Activated effector memory CD4-positive, alpha-beta T cell treated with Interleukin-2 at 50 U/mL for 16 hours (primary cell): ENCODE measurements around the gene MYOF.
"Not testable (repeated sequence)": the region's sequence is repeated elsewhere in the genome, so short reads cannot be mapped to it uniquely, and the experiment has no call there.

Experiments
- DNase-seq: peaks from one replicate; pipeline ENCODE4 v3.0.0-alpha.2; 2020

The MYOF gene

DNA sequence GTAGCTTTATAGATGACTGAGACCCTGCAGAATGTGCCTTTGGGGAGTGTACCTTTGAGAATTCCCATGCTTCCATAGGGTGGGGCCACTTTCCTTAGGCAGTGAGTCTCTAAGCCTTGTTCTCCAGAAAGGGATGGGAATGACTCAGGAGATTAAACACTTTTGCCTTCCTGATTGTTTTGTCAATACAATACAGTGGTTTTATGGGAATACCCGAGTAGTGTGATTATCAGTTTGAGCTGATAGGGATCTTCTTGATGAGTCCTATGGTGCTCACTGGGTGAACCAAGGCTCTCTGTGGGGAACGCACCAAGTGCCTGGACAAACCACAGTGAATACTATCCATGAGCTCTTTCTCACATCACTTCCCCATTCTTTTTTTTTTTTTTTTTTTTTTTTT is 6.3 kb downstream of the MYOF start:
- DNase-seq: no peak

DNA sequence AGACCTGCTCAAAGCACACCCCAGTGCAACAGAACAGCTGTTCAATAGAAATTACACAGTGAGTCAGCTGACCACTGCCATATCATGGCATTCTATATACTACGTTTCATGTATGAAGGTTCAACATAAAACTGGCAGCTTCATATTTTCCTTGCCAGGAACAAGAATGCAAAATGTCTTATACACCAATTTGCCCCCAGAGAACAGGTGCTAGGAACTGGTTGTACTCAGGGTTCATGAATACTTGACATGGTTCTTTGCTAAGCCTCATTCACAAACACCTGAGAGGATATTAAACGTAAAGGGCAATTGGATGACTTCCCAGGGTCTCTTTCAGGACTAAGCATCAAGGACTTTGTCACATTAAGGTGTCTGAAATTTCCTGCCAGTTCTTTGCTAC is 6.9 kb downstream of the MYOF start:
- no peak for DNase-seq

DNA sequence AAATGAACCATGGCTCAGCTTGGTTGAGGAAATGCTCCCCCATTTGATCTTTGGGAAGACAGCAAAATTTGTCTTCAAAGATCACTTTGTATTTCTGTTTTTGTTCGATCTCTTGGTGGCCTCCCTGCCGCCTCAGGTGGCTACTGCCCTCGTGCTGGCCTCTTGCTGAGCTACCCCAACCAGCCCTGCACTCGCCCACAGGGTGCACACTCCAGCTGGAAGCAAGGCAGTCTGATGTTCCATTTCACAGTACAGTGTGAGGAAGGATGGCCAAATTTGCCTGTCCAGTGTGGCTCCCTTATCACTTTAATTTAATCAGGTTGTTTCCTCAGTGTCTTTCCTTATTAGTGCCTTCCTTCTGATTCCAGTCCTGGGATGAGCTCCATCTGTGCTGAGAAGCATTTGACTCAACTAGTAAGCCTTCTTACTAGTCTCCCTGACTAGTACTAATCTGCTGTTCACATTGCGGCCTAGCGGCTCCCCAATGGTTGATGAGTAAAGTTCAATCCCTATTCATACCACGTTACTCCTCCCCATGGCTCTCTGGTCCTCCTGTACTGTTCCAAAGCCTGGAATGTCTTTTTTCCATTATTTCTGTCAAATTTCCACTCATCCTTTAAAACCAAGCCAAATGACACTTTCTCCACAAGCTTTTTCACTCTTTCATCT is 8.2 kb downstream of the MYOF start:
- no peak for DNase-seq

DNA sequence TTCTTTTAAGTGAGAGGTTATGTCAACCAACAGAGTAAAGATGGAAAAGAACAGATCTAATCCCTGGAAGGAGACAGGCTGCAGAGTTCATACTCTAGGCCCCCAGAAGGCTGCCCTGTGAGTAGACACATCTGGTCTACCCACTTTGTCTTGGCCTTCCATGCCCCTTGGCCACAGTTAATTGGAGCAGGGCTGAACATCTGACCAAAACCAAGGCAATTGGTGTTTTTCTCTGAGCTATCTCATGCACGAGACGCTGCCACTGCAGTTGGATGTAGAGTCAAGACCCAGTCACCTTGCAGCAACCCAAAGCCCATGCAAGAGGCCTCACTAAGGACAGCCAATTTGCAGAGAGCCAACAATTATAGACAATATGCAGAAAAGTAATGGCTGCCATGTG is 9.0 kb downstream of the MYOF start:
- DNase-seq: no peak

DNA sequence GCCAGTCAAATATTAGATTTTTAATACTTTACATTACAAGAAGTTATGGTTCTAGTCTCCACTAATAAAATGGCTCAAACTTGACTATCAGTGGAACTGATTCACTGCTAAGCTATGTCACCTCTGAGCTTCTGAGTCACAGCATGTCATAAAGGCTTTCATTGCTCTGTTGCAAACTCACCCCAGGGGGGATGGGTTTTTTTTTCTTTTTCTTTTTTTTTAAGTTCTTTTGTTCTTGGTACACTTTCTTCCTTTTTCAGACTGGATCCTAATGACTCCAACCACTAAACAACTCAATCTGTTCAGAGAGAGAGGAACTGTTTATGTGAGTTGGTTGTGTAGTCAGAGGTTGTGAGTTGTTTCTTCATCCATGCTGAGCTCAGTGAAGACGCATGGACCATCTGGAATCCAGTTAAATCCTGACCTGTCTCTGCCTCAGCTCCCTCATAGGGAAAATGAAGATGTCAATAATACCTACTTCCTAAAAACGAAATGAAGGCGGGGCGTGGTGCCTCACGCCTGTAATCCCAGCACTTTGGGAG is 11.0 kb downstream of the MYOF start:
- no peak for DNase-seq

DNA sequence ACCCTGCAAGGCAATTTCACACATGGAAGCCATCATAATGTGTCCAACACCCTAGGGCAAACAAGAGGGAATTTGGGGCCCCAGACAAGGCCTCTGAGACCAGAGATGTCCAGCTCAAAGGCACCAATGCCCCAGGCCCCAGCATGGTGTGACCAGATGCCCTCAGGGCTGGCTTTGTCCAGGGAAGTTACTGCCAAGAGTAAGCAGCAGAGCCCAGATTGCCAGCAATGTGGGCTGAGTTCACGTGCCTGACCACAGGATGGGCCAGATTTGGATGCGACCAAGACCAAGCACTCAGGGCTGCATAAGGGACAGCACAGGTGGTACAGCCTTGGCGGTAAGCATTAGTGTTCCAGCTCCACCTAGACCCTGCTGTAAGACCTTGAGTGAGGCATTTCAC is 12.7 kb downstream of the MYOF start:
- DNase-seq: no peak

DNA sequence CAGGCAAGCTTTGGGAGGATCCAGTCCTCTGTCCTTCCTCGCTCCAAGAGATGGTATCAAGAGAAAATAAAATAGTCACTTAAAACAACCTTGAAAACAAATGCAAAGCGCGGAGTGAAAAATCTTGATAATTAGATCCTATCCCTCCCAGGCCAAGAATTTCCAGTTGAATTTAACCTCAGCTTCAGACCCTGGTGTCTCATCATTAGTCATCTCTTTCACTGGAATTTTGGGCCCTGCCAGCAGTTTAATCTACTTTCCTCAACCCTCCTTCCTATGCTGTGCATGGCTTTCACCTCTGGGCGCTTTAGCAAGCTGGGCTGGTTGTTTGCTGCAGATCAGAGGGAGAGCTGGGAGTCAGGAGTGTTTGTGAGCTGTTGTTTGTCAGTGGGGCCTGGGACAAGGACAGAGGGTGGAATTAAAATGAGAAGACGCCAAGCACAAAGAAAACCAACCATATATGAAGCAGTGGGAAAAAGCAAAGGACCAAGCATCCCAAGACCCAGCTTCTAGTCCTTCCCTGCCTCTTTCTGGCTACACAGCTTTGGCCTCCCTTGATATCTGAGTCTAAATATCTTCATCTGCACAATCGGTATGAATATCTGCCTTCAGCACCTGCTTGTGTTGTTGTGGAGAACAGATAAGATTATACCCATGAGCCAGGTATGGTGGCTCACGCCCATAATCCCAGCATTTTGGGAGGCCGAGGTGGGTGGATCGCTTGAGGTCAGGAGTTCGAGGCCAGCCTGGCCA is 13.5 kb downstream of the MYOF start:
- no peak for DNase-seq

DNA sequence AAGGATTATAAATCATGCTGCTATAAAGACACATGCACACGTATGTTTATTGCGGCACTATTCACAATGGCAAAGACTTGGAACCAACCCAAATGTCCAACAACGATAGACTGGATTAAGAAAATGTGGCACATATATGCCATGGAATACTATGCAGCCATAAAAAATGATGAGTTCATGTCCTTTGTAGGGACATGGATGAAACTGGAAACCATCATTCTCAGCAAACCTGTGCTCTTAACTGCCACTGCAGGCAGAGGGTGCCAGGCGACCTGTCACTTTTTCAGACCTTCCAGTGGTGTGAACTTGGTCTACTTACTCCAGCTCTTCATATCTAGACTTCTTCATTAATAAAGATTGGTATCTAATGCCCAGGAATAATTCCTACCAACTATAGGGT is 14.5 kb downstream of the MYOF start:
- DNase-seq: not testable (repeated sequence)

DNA sequence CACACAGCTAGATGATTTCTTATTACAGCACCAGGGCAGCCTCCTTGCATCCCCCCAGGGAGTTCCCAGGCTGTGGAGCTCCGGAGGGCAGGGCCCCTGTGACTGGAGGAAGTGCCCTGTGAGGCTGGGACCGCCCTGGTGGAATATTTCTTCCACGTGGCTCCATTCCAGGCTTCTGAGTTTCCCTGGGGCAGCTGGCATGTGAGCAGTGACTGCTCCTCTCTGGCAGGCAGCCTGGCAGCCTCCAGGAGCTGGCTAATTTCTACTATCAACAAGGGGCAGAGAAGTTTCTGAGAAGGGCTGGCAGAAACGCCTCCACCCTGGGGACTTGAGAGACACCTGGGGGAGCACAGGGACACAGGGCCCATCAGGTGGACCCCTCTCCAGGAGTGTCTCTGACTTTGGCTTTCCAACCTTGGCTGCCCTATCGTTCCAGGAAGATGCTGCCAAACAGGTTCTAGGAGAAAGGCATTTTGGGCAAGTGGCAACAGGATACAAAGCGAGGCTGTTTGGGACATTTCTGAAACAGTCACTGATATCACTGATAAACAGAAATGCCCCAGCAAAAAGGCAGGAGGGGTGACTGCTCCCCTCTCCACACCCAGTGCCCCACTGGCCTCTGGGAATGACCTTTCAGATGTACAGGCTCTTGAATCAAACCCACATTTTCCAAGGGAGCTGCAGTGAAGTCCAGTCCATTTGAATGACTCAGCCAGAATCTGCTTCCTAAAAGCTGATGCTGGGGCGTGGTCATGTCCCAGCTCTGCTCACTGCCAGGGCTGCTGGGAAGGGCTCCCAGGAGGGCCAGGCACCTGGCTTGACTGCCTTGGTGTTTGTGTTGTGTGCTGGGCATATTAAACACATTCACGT is 16.1 kb downstream of the MYOF start:
- DNase-seq: no peak

DNA sequence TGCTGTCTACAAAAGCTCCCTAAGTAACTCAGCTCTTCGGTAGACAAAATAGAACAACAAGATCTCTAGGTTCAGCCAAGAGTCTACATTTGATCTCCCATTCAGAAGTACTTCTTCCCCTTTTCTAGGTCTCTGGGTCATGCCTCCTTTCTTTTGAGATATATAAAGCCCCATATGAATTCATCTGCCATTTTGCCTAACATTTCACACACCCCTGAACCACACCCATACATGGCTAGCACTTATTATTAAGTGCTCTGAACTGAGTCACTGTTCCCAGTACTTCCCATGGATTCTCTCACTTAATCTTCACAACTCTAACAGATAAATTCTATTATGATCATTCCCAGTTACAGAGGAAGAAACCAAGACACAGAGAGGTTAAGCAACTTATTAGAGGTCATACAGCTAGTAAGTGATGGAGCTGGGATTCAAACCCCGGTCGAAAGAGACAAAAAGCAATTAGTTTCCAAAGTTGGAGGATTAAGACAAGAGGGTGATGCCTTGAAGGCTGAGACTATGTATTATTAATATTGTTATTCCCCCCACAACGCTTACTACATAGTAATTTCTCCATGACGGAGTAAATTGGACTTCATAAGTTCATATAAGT is 17.3 kb downstream of the MYOF start:
- no peak for DNase-seq

DNA sequence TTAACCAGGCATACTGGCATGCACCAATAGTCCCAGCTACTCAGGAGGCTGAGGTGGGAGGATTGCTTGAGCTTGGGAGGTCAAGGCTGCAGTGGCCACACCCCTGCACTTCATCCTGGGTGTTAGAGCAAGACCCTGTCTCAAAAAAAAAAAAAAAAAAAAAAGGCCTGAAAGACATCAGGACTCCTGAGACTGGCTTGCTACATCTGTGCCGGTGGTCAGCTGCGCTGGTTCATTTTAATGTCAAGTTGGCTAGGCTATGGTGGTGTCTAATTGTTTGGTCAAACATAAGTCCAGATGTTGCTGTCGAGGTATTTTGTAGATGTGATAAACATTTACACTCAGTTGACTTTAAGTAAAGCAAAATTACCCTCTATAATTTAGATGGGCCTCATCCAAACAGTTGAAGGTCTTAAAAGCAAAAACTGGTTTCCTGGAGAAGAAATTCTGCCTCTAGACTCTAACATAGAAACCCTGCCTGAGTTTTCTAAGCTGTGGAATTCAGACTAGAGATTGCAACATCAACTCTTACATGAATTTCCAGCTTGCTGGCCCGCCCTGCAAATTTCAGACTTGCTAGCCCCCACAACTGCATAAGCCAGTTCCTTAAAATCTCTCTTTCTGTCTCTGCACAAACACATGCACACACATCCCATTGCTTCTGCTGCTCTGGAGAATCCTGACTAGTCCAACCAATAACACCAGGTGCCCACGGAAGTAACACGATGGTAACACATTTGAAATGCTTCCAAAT is 18.2 kb downstream of the MYOF start:
- DNase-seq: no peak

DNA sequence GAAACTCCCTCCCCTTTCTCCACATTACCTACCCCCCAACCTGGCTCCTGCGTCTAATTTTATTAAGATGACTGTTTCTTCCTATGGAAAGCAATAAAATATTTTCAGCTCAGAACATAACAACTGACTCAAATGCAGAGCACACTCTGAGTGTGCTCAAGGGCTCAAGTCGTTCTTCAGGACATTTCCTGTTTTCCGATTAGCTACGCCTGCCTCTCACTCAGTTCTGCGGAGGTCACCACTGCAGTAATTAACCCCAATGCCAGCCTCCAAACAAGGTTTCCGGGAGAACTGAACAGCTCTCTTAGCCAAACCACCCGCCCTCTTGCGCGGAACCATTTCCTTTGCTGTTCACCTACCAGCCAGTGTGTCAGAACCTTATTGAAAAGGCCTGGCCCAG is 19.3 kb downstream of the MYOF start:
- no peak for DNase-seq

DNA sequence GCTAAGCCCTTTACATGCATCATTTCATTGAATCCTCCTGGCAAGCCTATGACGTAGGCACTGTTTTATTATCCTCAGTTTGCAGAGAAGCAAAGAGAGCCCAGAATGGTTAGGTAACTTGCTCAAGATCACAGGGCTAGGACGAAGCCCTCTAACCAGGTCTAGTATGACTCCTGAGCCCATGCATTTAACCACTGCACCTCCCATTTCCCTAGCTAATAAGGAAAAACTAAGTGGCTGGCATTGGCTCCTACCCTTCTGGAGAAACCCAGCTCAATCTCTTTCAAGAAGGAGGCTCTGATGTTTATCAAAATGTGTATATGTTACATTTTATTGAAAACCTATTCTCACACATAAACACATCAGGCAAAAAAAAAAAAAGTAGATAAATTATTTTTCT is 19.8 kb downstream of the MYOF start:
- no peak for DNase-seq

DNA sequence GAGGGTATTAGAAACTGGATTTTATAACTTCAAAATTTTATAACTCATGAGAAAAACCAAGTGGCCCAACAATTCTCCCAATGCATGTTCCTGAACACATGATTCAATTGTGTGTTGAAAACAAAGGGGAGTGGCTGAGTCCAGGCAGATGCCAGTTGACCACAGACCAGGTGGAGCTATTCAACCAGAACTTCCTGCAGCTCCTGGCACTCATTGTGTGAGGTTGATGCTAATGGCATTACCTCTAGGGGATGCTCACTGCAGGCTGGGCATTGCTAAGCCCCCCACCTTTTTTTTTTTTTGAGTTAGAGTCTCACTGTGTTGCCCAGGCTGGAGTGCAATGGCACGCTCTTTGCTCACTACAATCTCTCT is 20.3 kb downstream of the MYOF start:
- no peak for DNase-seq

DNA sequence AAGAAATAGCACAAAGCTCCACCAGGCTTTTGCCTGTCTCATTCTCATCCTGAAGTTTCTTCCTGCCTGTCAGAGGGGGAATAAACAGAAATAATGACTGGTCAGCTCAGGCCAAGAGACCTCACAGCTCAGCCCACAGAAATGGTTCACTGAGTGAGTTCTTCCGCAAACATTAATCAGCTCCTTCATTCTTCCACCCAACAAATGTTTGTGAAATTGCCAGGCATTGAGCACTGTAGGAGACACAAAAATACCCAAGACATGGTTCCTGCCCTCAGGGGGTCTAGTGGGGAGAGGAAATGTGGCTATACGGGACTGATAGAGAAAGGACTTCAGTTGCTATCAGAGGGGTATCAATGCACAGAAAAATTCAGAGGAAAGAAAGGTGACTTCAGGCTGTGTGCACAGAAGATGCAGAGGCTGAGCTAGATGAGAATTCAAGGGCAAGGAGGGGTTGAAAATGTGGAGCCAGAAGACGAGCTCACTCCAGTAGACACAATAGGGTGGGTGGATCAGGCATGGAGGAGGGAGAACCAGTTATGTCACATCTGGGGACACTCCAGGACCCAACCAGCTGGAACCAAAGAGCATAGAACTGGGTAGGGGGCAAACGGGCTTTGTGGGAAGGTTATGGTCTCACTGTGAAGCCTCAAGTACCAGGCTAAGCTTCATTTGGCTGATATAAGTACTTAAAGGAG is 20.9 kb downstream of the MYOF start:
- DNase-seq: no peak

DNA sequence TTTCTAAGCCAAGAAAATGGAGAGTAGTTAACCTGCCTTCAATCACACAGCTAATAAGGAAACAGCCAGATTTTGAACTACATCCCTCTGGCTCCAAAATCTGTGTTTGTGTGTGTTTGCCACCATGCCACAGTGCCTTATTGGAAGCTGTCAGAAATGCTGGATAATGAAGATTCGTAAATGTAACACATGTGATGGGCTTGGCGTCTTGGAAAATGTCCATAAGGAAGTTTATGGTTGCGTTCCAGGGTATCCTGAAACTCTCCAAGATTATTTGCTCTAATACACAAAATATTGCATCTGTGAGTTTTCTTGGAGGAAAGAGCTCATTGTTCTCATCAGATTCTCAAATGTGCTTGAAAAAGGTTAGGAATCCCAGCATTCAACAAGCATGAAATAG is 22.7 kb downstream of the MYOF start:
- no peak for DNase-seq

DNA sequence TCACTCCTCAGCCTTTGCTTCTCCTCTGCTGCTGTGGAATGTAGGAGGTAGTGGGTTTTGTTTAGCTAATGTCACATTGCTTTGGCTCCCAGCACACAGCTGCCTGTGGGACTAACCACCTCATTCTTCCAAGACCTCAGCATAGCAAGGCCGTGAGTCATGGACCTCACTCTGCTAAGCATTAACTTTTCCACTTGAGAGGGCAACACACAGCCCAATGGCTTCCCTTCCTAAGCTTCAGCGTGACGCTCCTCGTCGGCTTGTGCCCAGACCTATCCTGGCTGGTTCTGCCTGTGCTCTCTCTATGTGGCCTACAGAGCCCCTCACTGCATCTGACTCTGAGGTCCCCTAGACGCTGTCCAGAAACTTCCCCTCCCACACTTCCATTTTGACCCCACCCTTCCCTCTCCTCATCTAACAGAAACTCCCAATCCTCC is 23.3 kb downstream of the MYOF start:
- DNase-seq: no peak

DNA sequence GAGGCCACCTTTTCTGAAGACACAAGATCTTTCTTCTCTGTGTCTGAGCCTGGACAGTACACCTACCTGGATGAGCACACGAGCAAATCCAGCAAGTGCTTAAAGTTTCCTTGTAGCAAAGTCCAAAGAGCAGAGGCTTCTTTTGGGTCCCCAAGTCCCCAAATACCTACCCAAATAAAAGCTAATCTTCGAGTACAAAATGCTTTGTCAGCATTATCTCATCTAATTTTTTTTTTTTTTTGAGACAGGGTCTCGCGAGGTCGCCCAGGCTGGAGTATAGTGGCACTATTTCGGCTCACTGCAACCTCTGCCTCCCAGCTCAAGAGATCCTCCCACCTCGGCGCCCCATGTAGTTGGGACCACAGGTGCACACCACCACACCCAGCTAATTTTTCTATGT is 24.6 kb downstream of the MYOF start:
- DNase-seq: no peak

DNA sequence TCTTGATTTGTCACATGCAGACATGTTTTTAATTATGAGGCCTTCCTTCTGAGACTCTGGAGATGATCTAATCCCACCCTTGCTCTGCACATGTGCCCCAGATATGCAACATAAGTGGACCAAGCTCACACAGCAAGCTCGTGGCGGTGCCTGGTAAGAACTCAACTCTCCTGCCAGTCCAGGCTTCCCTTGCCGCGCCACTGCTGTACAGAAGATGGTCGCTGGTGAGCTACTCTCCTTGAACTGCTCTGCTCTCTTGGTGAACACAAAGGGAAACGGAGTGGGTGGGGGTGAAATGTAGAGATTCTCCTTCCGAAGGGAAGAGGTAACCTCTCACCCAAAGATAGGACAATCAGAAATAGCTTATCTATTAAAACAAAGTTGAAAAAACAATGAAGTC is 25.7 kb downstream of the MYOF start:
- no peak for DNase-seq

DNA sequence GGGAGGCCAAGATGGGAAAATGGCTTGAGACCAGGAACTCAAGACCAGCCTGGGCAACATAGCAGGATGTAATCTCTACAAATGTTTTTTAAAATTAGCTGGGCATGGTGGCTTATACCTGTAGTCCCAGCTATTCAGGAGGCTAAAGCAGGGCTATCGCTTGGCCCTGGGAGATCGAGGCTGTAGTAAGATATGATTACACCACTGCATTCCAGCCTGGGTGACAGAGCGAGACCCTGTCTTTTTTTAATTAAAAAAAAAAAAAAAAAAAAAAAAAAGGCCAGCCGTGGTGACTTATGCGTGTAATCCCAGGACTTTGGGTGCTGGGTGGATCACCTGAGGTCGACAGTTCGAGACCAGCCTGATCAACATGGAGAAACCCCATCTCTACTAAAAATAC is 27.4 kb downstream of the MYOF start:
- no peak for DNase-seq

DNA sequence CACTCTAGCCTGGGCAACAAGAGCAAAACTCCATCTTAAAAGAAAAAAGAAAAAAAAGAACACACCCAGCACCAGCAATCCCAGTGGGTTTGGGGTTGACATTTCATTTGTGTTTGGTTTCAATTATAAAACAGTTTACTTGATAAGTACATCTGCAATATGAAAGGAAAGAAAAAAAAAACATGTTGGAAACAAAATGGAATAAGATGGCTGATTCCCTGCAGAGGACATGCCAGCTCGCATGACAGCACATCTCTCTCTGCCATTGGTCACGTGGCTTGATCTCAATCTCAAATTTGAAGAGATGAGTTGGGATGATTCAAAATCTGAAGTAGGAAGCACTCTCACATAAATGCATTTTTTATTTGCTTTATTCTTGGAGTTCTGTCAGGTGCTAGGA is 28.0 kb downstream of the MYOF start:
- no peak for DNase-seq

DNA sequence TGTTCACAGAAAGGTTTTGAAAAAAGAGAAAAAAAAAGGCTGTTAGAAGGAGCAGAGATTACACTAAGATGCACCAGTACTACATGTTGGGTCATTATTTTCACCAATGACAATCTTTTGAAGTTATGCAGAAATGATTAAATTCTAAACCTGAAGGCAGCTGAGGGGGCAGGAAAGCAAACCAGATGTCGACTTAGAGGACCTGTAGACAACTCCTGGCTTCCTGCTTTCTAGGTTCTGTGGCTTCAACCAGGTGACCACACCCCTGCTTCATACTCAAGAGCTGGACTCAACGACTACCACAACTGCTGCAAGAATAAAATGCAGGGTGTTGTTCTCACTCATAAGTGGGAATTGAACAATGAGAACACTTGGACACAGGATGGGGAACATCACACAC is 30.0 kb downstream of the MYOF start:
- DNase-seq: no peak
